CD14-positive monocyte (primary cell): ENCODE results near the gene CNDP2. TPM values are rescaled to one million over a fixed set of nuclear protein-coding genes. Genes with fewer than 3 reads are reported as not detected.

Experiments used
- DNase-seq, 3 donors: peaks; one replicate each; pipeline ENCODE4 v3.0.0-alpha.2; 2011 to 2022
- H2AFZ ChIP-seq: 2 replicates; pipeline ENCODE4 v1.6.0; 2012; ENCODE audit warnings: mild to moderate bottlenecking, low read depth, low read length, inconsistent platforms; ENCODE audit not compliant: insufficient read depth, poor library complexity, severe bottlenecking
- H3K27ac ChIP-seq, 2 donors: 1 replicate in 1 of 2; 2 replicates in 1 of 2; pipeline ENCODE4 v1.5.1; 2012 to 2013; ENCODE audit warnings: low read length in 2 of 2, control low read depth in 1 of 2, inconsistent platforms in 1 of 2, low read depth in 1 of 2, mild to moderate bottlenecking in 1 of 2
- H3K27me3 ChIP-seq, 2 donors: one replicate each; pipeline versions ENCODE4 v1.6.0 to v1.6.1; 2011 to 2013; ENCODE audit warnings: low read length in 2 of 2; ENCODE audit not compliant: control insufficient read depth in 2 of 2, insufficient read depth in 2 of 2
- H3K36me3 ChIP-seq, 2 donors: replicated peaks in 1 of 2; 1 replicate in 1 of 2; 2 replicates in 1 of 2; pipeline versions ENCODE4 v1.5.1 to v1.6.1; 2012 to 2013; ENCODE audit warnings: low read length in 2 of 2, control low read depth in 1 of 2, inconsistent platforms in 1 of 2, mild to moderate bottlenecking in 1 of 2; ENCODE audit not compliant: insufficient read depth in 2 of 2, control insufficient read depth in 1 of 2
- H3K4me1 ChIP-seq, 2 donors: 1 replicate in 1 of 2; 2 replicates in 1 of 2; pipeline versions ENCODE4 v1.5.1 to v1.6.1; 2012 to 2013; ENCODE audit warnings: low read length in 2 of 2, control low read depth in 1 of 2, inconsistent platforms in 1 of 2, mild to moderate bottlenecking in 1 of 2, moderate library complexity in 1 of 2; ENCODE audit not compliant: insufficient read depth in 2 of 2, control insufficient read depth in 1 of 2
- H3K4me2 ChIP-seq: replicated peaks from 2 replicates; pipeline ENCODE3; 2012; ENCODE audit warnings: low read length, moderate library complexity, mild to moderate bottlenecking; ENCODE audit not compliant: poor library complexity, severe bottlenecking; ENCODE audit errors: extremely low read depth
- H3K4me3 ChIP-seq, 3 experiments: fragments of 200-600 bp in 1 of 3; sonication (generic) in 1 of 3; replicated peaks in 1 of 3; 1 replicate in 2 of 3; 2 replicates in 1 of 3; pipeline ENCODE4 v1.5.1; 2011 to 2013; ENCODE audit warnings: low read length in 3 of 3, mild to moderate bottlenecking in 3 of 3, control low read depth in 2 of 3, low read depth in 2 of 3, inconsistent platforms in 1 of 3, moderate library complexity in 1 of 3
- H3K79me2 ChIP-seq: 2 replicates; pipeline ENCODE4 v1.6.0; 2012; ENCODE audit warnings: mild to moderate bottlenecking, control low read depth, inconsistent platforms, low read length, moderate library complexity; ENCODE audit not compliant: insufficient read depth
- H3K9ac ChIP-seq: 2 replicates; pipeline ENCODE4 v1.6.0; 2017; ENCODE audit warnings: low read length, mild to moderate bottlenecking; ENCODE audit not compliant: insufficient read depth, poor library complexity, severe bottlenecking
- H3K9me3 ChIP-seq, 2 donors: replicated peaks in 1 of 2; 1 replicate in 1 of 2; 2 replicates in 1 of 2; pipeline versions ENCODE4 v1.5.1 to v1.6.1; 2012 to 2013; ENCODE audit warnings: low read length in 2 of 2, control low read depth in 1 of 2; ENCODE audit not compliant: control insufficient read depth in 1 of 2, insufficient read depth in 1 of 2
- H4K20me1 ChIP-seq: 2 replicates; pipeline ENCODE4 v1.6.0; 2012; ENCODE audit warnings: mild to moderate bottlenecking, low read length, control low read depth, moderate library complexity; ENCODE audit not compliant: insufficient read depth
- H3K27ac Mint-ChIP-seq, 7 donors: one replicate each; pipeline ENCODE4 v1.8.0; 2020; ENCODE audit warnings: mild to moderate bottlenecking in 7 of 7, mixed read lengths in 7 of 7, moderate library complexity in 6 of 7, inconsistent platforms in 2 of 7
- H3K27me3 Mint-ChIP-seq, 3 donors: one replicate each; pipeline ENCODE4 v1.8.0; 2021 to 2022; ENCODE audit warnings: low read depth in 3 of 3, mild to moderate bottlenecking in 3 of 3, mixed read lengths in 3 of 3, moderate library complexity in 3 of 3, inconsistent platforms in 1 of 3
- H3K36me3 Mint-ChIP-seq, 2 donors: one replicate each; pipeline ENCODE4 v1.8.0; 2020; ENCODE audit warnings: mixed read lengths in 2 of 2, inconsistent platforms in 1 of 2, mild to moderate bottlenecking in 1 of 2
- H3K4me1 Mint-ChIP-seq: one replicate; pipeline ENCODE4 v1.8.0; 2020; ENCODE audit warnings: mild to moderate bottlenecking, mixed read lengths
- H3K4me3 Mint-ChIP-seq, 2 donors: one replicate each; pipeline ENCODE4 v1.8.0; 2020; ENCODE audit warnings: mild to moderate bottlenecking in 2 of 2, mixed read lengths in 2 of 2, moderate library complexity in 1 of 2
- H3K9me3 Mint-ChIP-seq, 7 donors: one replicate each; pipeline ENCODE4 v1.8.0; 2020 to 2022; ENCODE audit warnings: mixed read lengths in 7 of 7, mild to moderate bottlenecking in 6 of 7, moderate library complexity in 6 of 7, inconsistent platforms in 2 of 7
- WGBS: methylation state at CpG from one replicate; pipeline ENCODE4 v1.1.5; 2013; ENCODE audit warnings: missing lambda C conversion rate; ENCODE audit not compliant: insufficient coverage; 5-methylcytosine and 5-hydroxymethylcytosine counted together
- intact Hi-C, 2 donors: fragments of 100-400 bp; cut with micrococcal nuclease; formaldehyde crosslinking; loops; one replicate each; pipeline versions ENCODE4 v1.15.0 to v1.15.1; 2023
- polyA plus RNA-seq, 3 donors: library from polyadenylated mRNA; depleted of rRNA in 1 of 3; unstranded in 2 of 3; stranded (reverse) in 1 of 3; fragments of 300-500 nt in 2 of 3; fragments of >200 nt in 1 of 3; fragmentation: Illumina TruSeq in 2 of 3; gene quantifications; 1 replicate in 2 of 3; 2 replicates in 1 of 3; pipeline ENCODE4 v1.2.3, GENCODE V29; 2012 to 2021
- TF ChIP-seq, protein P1 (sequence below): fragments of 200-600 bp; IDR thresholded peaks from one replicate; pipeline ENCODE4 v1.8.0; 2022; ENCODE audit warnings: antibody characterized with exemption, mild to moderate bottlenecking

Gene CNDP2
- polyA plus RNA-seq, 3 donors: 103 to 186 (median 122) TPM

DNA sequence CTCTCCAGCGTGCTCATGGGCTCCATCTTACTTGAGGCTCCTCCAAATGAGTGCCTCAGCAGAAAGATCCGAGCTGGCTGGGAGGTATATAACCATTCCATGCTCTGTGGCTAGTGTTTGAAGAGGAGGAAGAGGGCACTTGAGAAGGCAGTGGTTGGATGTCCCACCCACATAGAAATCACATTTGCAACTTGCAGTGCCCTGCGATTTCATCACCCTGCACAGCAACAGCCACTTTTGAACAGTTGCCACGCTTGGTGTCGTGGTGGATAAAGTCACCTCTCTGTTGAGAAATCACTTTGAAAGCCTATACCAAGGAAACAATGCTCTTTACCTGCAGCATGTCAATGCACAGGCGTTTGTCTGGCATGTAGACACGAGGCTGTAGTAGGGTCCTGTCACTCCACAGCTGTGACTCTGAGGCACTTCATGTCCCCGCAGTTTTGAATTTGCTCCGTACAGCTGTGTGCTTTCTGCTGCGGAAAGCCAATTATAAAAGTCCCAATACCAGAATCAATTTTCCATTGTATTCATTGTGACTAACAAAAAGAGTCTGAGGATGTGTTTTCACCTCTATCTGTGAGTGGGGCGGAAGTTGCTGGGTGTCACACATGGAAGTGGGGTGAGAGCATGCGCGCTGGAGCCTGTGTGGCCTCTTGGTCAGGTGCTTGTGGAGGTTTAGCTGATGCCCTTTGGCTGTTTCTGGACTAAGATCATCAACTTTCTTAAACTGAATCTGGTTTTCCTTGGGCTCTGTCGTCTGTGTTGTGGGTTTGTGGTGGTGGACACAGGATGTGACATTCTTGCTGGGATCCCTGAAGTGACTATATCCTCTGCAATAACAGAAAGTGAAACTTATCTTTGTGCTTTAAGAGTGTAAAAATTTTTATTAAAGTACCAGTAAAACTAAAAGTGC is 2.8 kb downstream of the CNDP2 start:
- Histone ChIP-seq H3K4me2 (peak overlapping the region; percentile 92), H3K9me3 (no peaks in the 10 kb centered on the region), H3K27ac (peak overlapping the region; percentile 87 to 90), H3K9ac (peak overlapping the region; percentile 64), H3K36me3 (peaks cover 17 to 30% of the 10 kb centered on the region in 2 donors), H3K27me3 (no peaks in the 10 kb centered on the region), H3K79me2 (peaks cover 53% of the 10 kb centered on the region), H3K4me1 (peaks cover 52 to 64% of the 10 kb centered on the region in 2 donors), H3K4me3 (peak overlapping the region; percentile 36 to 86 (median 77)), H4K20me1 (no peaks in the 10 kb centered on the region), H2AFZ (peak overlapping the region; percentile 47)
- Mint-ChIP-seq H3K27ac (peak overlapping the region; percentile 96 to 100 (median 99)), H3K4me3 (peak overlapping the region; percentile 89 to 92), H3K4me1 (peaks cover 65% of the 10 kb centered on the region), H3K36me3 (peaks cover 31% of the 10 kb centered on the region in 2 donors), H3K9me3 (no peaks in the 10 kb centered on the region), H3K27me3 (peaks cover 0 to 2% (median 0%) of the 10 kb centered on the region in 3 donors)
- WGBS: 18% methylated on average over 7 of the region's 14 CpGs
- DNase-seq: peak; percentile 71 to 86 (median 76)
- intact Hi-C loops: loop anchor here (5.0 to 10.0 kb wide), 5 partner anchors 96 to 354 kb away; partner anchors contain the start of genes CYB5A (in 1 of the 2), FBXO15 (in 1 of the 2), TIMM21 (in 1 of the 2) and ZNF407 (in 1 of the 2)
- TF ChIP-seq, protein P1, sequence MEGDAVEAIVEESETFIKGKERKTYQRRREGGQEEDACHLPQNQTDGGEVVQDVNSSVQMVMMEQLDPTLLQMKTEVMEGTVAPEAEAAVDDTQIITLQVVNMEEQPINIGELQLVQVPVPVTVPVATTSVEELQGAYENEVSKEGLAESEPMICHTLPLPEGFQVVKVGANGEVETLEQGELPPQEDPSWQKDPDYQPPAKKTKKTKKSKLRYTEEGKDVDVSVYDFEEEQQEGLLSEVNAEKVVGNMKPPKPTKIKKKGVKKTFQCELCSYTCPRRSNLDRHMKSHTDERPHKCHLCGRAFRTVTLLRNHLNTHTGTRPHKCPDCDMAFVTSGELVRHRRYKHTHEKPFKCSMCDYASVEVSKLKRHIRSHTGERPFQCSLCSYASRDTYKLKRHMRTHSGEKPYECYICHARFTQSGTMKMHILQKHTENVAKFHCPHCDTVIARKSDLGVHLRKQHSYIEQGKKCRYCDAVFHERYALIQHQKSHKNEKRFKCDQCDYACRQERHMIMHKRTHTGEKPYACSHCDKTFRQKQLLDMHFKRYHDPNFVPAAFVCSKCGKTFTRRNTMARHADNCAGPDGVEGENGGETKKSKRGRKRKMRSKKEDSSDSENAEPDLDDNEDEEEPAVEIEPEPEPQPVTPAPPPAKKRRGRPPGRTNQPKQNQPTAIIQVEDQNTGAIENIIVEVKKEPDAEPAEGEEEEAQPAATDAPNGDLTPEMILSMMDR: no peak

DNA sequence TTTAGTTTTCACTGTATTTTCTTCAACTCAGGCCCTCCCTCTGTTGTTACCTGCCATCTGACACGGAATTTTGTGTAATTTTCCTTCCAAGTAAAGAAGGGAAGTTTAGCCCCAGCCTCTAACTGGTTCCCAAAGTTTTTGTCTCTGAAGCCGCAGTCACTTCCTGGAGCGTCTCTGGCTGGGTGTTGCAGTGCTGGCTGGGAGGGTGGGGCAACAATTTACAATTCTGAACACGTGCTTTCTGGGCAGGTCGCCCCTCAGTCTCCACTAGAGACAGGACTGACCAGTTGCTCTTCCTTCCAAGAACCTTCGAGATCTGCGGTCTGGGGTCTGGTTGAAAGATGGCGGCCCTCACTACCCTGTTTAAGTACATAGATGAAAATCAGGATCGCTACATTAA is 3.5 kb downstream of the CNDP2 start:
- peaks cover 52 to 64% of the 10 kb centered on the region in 2 donors for H3K4me1 ChIP-seq
- peaks cover 35 to 36% of the 10 kb centered on the region in 2 donors for H3K36me3 Mint-ChIP-seq
- peaks cover 65% of the 10 kb centered on the region for H3K4me1 Mint-ChIP-seq

More for the DNA sequence above, 3.5 kb downstream of the CNDP2 start:
- WGBS: 0% methylated on average over 2 of the region's 9 CpGs
- TF ChIP-seq, protein P1: no peak
- peak overlapping the region; percentile 47 for H2AFZ ChIP-seq
- intact Hi-C loops: loop anchor here (5.0 to 10.0 kb wide), 5 partner anchors 95 to 355 kb away; partner anchors contain the start of genes CYB5A (in 1 of the 2), FBXO15 (in 1 of the 2), TIMM21 (in 1 of the 2) and ZNF407 (in 1 of the 2)
- DNase-seq: peak; percentile 75 to 77 (median 76)
- Mint-ChIP-seq H3K27ac (peak overlapping the region; percentile 96 to 100 (median 99)), H3K9me3 (no peaks in the 10 kb centered on the region), H3K4me3 (peak overlapping the region; percentile 89 to 92), H3K27me3 (no peaks in the 10 kb centered on the region)
- H3K27me3 ChIP-seq: no peaks in the 10 kb centered on the region
- H3K4me3 ChIP-seq: peak overlapping the region; percentile 36 to 86 (median 77)
- peak overlapping the region; percentile 87 to 90 for H3K27ac ChIP-seq
- H4K20me1 ChIP-seq: peaks cover 5% of the 10 kb centered on the region
- H3K9me3 ChIP-seq: no peaks in the 10 kb centered on the region
- H3K36me3 ChIP-seq: peaks cover 24 to 36% of the 10 kb centered on the region in 2 donors
- H3K79me2 ChIP-seq: peaks cover 54% of the 10 kb centered on the region
- peak overlapping the region; percentile 64 for H3K9ac ChIP-seq
- H3K4me2 ChIP-seq: peak overlapping the region; percentile 92
